Glutamatergic neuron (in vitro differentiated cells): ENCODE measurements around the gene ITGA1. TPM values are rescaled to one million over a fixed set of nuclear protein-coding genes. Genes with fewer than 3 reads are reported as not detected.

Source experiments
- DNase-seq: peaks from one replicate; pipeline ENCODE4 v3.0.0; 2022
- H3K27ac Mint-ChIP-seq: one replicate; pipeline ENCODE4 v1.8.0; 2020; ENCODE audit warnings: mild to moderate bottlenecking, mixed read lengths, inconsistent platforms; ENCODE audit not compliant: unreplicated experiment
- H3K27me3 Mint-ChIP-seq: one replicate; pipeline ENCODE4 v1.8.0; 2020; ENCODE audit warnings: mild to moderate bottlenecking, moderate library complexity, mixed read lengths, inconsistent platforms; ENCODE audit not compliant: unreplicated experiment
- H3K36me3 Mint-ChIP-seq: one replicate; pipeline ENCODE4 v1.8.0; 2020; ENCODE audit warnings: mild to moderate bottlenecking, mixed read lengths, inconsistent platforms; ENCODE audit not compliant: unreplicated experiment
- H3K4me1 Mint-ChIP-seq: one replicate; pipeline ENCODE4 v1.8.0; 2020; ENCODE audit warnings: mild to moderate bottlenecking, low read depth, mixed read lengths, inconsistent platforms; ENCODE audit not compliant: unreplicated experiment
- H3K4me3 Mint-ChIP-seq: one replicate; pipeline ENCODE4 v1.8.0; 2020; ENCODE audit warnings: mild to moderate bottlenecking, mixed read lengths, inconsistent platforms; ENCODE audit not compliant: unreplicated experiment
- H3K9me3 Mint-ChIP-seq: one replicate; pipeline ENCODE4 v1.8.0; 2020; ENCODE audit warnings: mild to moderate bottlenecking, moderate library complexity, mixed read lengths, inconsistent platforms; ENCODE audit not compliant: unreplicated experiment
- CTCF ChIP-seq: fragments of 200-600 bp; sonication (generic); IDR thresholded peaks from one replicate; pipeline ENCODE4 v1.5.0; 2021; ENCODE audit not compliant: partially characterized antibody, unreplicated experiment
- total RNA-seq: library from RNA; stranded (reverse); fragmentation: NEBNext Ultra II Directional; extraction: Animal tissue kit (Norgen Biotek cat#: 25700); gene quantifications from one replicate; pipeline ENCODE4 v1.2.1, GENCODE V29; 2021; ENCODE audit not compliant: unreplicated experiment

Gene ITGA1
- total RNA-seq, 1 donor from 2014 or later = 0.96 TPM

DNA sequence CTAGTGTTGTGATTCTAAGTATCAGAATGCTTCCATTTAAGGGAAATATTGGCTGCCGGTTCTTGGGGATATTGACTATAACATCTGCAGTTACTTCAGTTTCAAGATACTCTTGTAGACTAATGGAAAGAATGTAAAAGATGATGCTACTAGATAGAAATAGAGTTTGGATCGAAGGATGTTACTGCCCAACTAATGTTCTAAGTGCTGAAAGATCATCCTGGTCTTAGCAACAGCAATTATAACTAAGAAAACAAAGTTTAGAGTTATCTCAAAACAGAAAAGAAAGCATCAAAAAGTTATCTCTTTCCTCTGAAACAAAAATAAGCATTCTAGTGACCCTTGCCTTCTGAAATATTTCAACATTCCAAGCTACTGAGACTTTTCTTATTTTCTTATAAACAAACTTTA, 49.9 kb downstream of the ITGA1 start:
- no peak for TF ChIP-seq CTCF
- no peak for DNase-seq
- Mint-ChIP-seq H3K4me3 (no peak overlapping the region), H3K27ac (no peak overlapping the region), H3K4me1 (no peaks in the 10 kb centered on the region), H3K27me3 (no peaks in the 10 kb centered on the region), H3K9me3 (no peaks in the 10 kb centered on the region), H3K36me3 (no peaks in the 10 kb centered on the region)

DNA sequence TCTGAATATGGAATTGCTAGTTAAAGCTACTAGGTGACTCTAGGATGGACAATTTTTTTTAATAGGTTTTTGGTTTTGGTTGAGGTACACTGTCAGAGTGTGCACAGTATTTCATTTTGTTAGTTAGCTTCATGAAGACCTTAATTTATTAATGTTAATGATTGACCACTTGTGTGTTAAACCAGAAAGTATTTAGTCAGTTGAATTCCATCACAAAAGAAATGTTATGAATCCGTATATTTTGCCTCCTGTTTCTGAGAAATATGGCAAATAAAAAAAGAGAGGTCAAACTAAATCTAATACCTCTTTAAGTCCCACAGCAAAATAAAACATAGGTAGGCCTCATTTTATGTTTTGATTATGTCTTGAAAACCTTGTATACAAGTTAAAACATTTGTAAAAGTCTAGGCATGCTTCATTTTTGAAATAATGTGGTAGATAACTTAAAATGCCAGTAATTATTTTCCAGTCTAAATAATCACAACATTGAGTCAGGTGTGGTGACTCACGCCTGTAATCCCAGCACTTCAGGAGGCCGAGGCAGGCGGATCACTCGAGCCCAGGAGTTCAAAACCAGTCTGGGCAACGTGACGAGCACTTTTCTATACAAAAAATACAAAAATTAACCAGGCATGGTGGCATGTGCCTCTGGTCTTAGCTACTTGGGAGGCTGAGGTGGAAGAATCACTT, 50.8 kb downstream of the ITGA1 start:
- H3K4me1 Mint-ChIP-seq = no peaks in the 10 kb centered on the region

DNA sequence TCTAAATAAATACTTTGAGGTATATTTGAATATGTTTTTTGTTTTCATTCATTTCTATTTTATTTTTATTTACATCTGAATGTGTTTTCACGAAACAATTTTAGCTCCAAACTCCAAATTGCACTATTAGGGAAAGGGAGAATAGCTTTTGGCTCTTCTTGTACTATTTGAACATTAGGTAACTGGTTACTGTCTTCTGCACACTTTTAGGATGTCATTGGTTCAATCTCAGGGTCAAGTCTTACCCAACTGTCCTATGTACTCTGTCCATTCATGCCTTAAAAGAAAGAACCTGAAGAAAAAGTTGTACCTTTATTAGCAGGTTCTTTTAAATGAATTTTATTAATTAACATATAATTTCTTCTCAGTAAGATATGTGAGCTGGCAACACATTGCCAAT, 51.6 kb downstream of the ITGA1 start:
- no peak for TF ChIP-seq CTCF
- no peak for DNase-seq
- Mint-ChIP-seq H3K27me3 (no peaks in the 10 kb centered on the region), H3K27ac (no peak overlapping the region), H3K9me3 (no peaks in the 10 kb centered on the region), H3K4me1 (no peaks in the 10 kb centered on the region), H3K36me3 (no peaks in the 10 kb centered on the region), H3K4me3 (no peak overlapping the region)

More for the DNA sequence above, 50.8 kb downstream of the ITGA1 start:
- Mint-ChIP-seq H3K9me3 (no peaks in the 10 kb centered on the region), H3K27me3 (no peaks in the 10 kb centered on the region), H3K36me3 (no peaks in the 10 kb centered on the region), H3K27ac (no peak overlapping the region), H3K4me3 (no peak overlapping the region)
- no peak for DNase-seq
- TF ChIP-seq CTCF = no peak

DNA sequence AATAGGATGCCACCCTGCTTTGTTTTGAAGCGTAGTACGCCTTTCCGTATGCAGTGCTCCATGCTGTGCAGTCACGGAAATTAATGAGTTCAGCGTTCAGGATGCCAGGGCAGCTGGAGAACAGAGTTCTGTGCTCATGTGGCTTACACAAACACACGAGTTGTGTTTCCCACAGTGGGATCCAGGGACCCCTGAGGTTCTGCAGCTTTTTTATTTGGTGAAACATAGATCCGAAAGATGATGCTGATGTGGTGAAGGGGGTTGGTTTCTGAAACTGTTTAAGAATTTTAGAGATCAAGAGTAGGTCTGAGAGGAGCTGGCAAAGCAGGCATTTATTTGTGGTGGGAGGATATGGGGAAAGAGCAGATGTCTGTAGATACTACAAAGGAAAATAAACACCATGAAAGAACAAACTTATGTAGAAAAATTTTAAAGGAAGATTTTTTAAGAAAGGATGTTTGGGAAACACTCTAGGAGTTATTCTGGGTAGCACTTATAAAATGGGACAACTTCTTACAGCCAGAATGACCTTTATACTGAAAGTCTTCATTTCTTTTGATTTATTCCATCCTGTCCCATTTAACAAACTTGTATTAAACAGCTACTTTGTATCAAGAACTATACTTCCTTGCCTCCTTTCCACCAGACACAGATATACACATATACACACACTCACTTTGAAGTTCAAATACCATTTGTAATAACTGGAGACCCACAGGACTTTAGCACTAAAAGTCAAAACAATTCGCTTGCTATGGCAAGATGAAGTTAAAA, 52.7 kb downstream of the ITGA1 start:
- H3K36me3 Mint-ChIP-seq = no peaks in the 10 kb centered on the region
- no peaks in the 10 kb centered on the region for H3K27me3 Mint-ChIP-seq
- no peak for DNase-seq
- TF ChIP-seq CTCF = no peak
- no peak overlapping the region for H3K4me3 Mint-ChIP-seq
- no peaks in the 10 kb centered on the region for H3K9me3 Mint-ChIP-seq
- H3K27ac Mint-ChIP-seq = no peak overlapping the region
- no peaks in the 10 kb centered on the region for H3K4me1 Mint-ChIP-seq

- no peak overlapping the region for H3K4me3 Mint-ChIP-seq
- no peaks in the 10 kb centered on the region for H3K36me3 Mint-ChIP-seq
- H3K27ac Mint-ChIP-seq = no peak overlapping the region
- DNase-seq = no peak
- no peaks in the 10 kb centered on the region for H3K4me1 Mint-ChIP-seq
- H3K27me3 Mint-ChIP-seq = no peaks in the 10 kb centered on the region
- no peak for TF ChIP-seq CTCF
- no peaks in the 10 kb centered on the region for H3K9me3 Mint-ChIP-seq
Observed at GRCh38 chr5:52841114-52841513, 53.4 kb downstream of the ITGA1 start.
